Brain microvascular endothelial cell (primary cell): ENCODE results near the gene METTL6.

Source experiments
- DNase-seq: peaks from one replicate; pipeline ENCODE4 v3.0.0-alpha.2; 2020
- H3K27ac ChIP-seq: fragments of 250-450 bp; sonication (Bioruptor Pico); 2 replicates; pipeline ENCODE4 v1.5.1; 2020; ENCODE audit warnings: mild to moderate bottlenecking, moderate library complexity
- H3K27me3 ChIP-seq: fragments of 250-450 bp; sonication (Bioruptor Pico); replicated peaks from 2 replicates; pipeline ENCODE4 v1.5.1; 2020; ENCODE audit warnings: mild to moderate bottlenecking
- H3K36me3 ChIP-seq: fragments of 250-450 bp; sonication (Bioruptor Pico); replicated peaks from 2 replicates; pipeline ENCODE4 v1.5.1; 2020; ENCODE audit warnings: mild to moderate bottlenecking
- H3K4me3 ChIP-seq: 2 replicates; pipeline ENCODE4 v1.5.1; 2011; ENCODE audit warnings: low read depth, mild to moderate bottlenecking, control low read depth, low read length, moderate library complexity
- CTCF ChIP-seq: IDR thresholded peaks from 2 replicates; pipeline ENCODE4 v1.5.1; 2011; ENCODE audit warnings: low read depth, mild to moderate bottlenecking, moderate library complexity, low read length, control low read depth, inconsistent platforms; ENCODE audit errors: missing control alignments
- in situ Hi-C: cut with HindIII; loops from 2 replicates; pipeline ENCODE4 v1.10.0; 2017; ENCODE audit warnings: low sequenced_read_pairs, low pct_ligation_motif_present

METTL6 gene

GRCh38 chr3:15427182-15427880 is at the start of gene METTL6, which contains the start of gene EAF1:
Gene METTL6, minus strand, starts transcription at chr3:15427544. Its CDS starts 1,033 bp downstream, at chr3:15426511.
Gene EAF1, plus strand, starts transcription at chr3:15427598. Its CDS starts 182 bp downstream, at chr3:15427780.
- DNase-seq, result peak; percentile 68
- peak; percentile 29 for TF ChIP-seq CTCF
- in situ Hi-C loops, result no loop called here

GRCh38 chr3:15476378-15476777 is 49.0 kb upstream of the METTL6 start:
- Histone ChIP-seq H3K27me3 (no peaks in the 10 kb centered on the region), H3K4me3 (no peak overlapping the region), H3K36me3 (no peaks in the 10 kb centered on the region), H3K27ac (no peak overlapping the region)
- no peak for TF ChIP-seq CTCF
- in situ Hi-C loops, result no loop called here
- peak; percentile 23 for DNase-seq

More at GRCh38 chr3:15427182-15427880, at the start of gene METTL6, which contains the start of gene EAF1:
- Histone ChIP-seq H3K27ac (peak within 1 kb of the TSS; percentile 61), H3K36me3 (peaks cover 22% of the 10 kb centered on the region), H3K27me3 (no peaks in the 10 kb centered on the region), H3K4me3 (peak within 1 kb of the TSS; percentile 83)

GRCh38 chr3:15475161-15475560 is 47.8 kb upstream of the METTL6 start:
- Histone ChIP-seq H3K4me3 (no peak overlapping the region), H3K36me3 (no peaks in the 10 kb centered on the region), H3K27ac (no peak overlapping the region), H3K27me3 (no peaks in the 10 kb centered on the region)
- DNase-seq, result no peak
- TF ChIP-seq CTCF, result no peak
- in situ Hi-C loops, result no loop called here

GRCh38 chr3:15471861-15472260 is 44.5 kb upstream of the METTL6 start:
- no peak for TF ChIP-seq CTCF
- Histone ChIP-seq H3K27me3 (no peaks in the 10 kb centered on the region), H3K27ac (no peak overlapping the region), H3K4me3 (no peak overlapping the region), H3K36me3 (no peaks in the 10 kb centered on the region)
- DNase-seq, result no peak
- in situ Hi-C loops, result no loop called here

GRCh38 chr3:15470849-15471248 is 43.5 kb upstream of the METTL6 start:
- in situ Hi-C loops, result no loop called here
- Histone ChIP-seq H3K4me3 (no peak overlapping the region), H3K27ac (no peak overlapping the region), H3K36me3 (no peaks in the 10 kb centered on the region), H3K27me3 (no peaks in the 10 kb centered on the region)
- DNase-seq, result no peak
- no peak for TF ChIP-seq CTCF

GRCh38 chr3:15470261-15470660 is 42.9 kb upstream of the METTL6 start:
- DNase-seq, result no peak
- no peak for TF ChIP-seq CTCF
- Histone ChIP-seq H3K27ac (no peak overlapping the region), H3K27me3 (no peaks in the 10 kb centered on the region), H3K36me3 (no peaks in the 10 kb centered on the region), H3K4me3 (no peak overlapping the region)
- in situ Hi-C loops, result no loop called here
